GM18909 (cell line): ENCODE results near the gene IGFBP6.
A peak's percentile ranks its signal among the peaks of the same experiment; 100 is the strongest.

Experiments used
- ATAC-seq: cut with Tn5 transposase; IDR thresholded peaks from one replicate; pipeline ENCODE4 v1.9.1; 2021; ENCODE audit warnings: mild to moderate bottlenecking; ENCODE audit not compliant: unreplicated experiment, poor library complexity

IGFBP6 gene

DNA sequence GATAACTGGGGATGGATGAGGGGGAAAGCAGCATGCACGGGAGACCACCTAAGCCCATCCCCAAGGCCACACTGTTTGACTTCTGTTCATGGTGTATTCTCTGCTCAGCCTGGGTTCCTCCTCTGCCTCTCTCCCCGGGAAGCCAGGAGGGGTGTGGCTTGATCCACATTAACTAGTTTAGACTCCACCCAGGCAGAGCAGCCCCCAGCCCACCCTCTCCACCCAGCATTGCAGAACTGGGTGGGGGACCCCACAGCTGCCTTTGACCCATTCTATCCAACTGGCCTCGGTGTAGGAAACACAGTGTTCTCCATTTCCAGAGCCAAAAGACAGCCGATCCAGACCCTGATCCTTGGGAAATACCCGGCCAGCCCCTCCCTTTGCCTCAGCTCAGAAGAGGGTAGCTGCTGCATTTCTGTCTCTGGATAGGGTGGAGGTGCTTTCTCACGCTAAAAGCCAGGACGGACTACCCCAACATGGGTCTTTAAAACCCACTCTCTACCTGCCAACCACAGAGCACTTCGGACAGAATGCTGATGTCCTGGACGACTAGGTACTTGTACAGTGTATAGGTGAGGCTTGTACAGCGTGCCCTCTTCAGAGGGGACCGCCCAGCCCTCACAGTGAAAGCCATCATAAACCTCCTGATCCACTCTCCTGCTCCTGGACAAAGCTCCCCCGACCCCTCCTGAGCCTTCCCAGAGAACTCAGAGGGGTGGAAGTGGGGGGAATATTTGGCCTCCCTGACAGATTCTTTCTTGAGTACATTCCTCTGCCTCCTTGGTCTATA, 27.7 kb upstream of the IGFBP6 start:
- ATAC-seq, result no peak

GRCh38 chr12:53070877-53071492, 26.5 kb upstream of the IGFBP6 start:
- no peak for ATAC-seq

- ATAC-seq, result no peak
Measured at GRCh38 chr12:53071591-53072551, 25.6 kb upstream of the IGFBP6 start.

GRCh38 chr12:53073881-53074280, 23.6 kb upstream of the IGFBP6 start:
- ATAC-seq, result no peak

- no peak for ATAC-seq
Measured at GRCh38 chr12:53074283-53074998, 23.0 kb upstream of the IGFBP6 start.

- no peak for ATAC-seq
Measured at GRCh38 chr12:53074999-53075370, 22.5 kb upstream of the IGFBP6 start.

GRCh38 chr12:53076461-53076860, 21.0 kb upstream of the IGFBP6 start:
- no peak for ATAC-seq

DNA sequence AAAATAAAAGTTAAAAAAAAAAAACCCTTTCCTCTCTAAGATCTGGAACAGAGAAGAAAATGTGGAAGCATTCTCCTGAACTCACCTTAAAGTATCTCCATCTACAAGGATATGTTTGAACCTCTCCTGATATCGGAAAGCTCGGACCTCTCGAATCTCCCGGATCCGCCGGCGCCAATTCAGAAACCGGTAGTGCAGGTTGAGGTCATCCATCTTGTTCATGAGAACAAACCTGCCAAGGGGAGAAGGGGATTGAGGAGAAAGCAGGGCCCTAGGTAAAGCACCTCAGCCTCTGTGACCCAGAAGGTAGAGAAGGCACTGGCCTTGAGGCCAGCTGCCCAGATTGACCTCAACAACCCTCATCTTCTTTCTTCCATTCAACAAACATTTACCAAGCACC, 20.4 kb upstream of the IGFBP6 start:
- ATAC-seq, result no peak

DNA sequence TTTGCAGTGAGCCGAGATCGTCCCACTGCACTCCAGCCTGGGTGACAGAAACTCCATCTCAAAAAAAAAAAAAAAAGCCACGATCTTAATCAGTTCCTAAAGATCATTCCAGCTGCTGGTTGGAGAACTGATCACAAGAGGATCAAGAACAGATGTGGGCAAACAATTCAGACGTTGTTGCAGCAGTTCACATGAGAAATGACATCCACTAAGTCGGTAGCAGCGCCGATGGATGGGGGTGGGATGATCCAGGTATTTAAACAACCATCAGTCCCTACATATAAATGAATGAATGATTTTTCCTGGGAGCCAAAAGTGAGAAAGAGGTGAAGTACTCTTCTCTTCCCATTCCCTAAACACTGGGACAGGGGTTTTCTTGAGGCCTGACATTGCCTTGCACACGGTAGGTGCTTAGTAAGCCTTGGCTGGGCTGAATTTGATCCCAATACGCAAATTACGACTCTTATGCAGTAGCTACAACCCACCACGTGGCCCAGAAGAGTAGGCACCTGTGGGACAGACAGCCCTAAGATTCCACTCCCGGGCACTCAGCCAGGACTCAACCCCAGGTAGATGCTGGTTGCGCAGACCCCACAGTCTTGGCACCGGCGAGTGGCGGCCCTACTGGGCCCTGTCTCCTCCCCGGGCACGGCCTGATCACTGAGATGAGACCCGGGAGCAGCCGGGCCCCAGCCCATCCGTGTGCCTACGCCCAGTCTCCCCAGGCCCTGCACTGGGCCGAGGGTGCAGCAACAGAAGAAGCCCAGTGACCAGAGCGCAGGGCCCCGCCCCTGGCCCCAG, 18.8 kb upstream of the IGFBP6 start:
- ATAC-seq, result peak; percentile 21

DNA sequence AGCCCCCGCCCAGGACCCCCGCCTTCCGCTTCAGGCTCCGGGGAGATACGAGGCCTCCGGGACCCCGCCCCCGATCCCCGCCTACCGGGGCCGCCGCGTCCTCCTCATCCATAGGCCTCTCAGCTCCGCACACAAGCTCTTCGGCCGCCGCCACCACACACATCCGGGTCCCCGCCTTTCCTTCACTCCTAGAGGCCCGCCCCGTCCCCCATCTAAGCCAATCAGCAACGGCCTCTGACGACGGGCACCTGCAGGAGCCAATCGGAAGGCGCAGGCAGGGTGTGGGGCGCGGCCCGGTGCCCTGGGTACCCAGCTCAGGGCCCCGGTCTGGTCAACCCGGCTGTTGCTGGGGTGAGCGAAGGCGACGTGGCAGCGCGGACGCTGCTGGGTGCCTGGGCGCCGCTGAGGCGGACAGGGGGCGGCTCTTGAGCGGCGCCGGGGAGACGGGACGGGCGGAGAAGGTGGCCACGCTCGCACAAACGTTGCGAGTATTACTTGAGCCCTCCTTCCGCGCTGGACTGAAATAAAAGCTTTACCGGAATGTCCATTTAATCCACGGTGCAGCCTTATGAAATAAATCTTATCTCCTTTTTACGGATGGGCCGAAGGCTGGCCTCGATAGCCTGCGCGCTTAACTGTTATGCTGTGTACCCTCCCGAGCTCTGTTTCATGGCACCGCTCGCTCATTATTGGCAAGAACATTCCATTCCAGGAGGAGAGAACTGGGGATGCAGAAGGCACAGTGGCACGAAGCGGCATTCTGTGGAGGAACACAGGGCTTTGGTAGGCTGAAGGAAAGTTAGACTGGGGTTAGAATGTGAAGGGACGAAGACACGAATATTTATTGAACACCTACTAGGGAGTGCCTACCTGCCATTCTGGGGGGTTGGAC, 18.0 kb upstream of the IGFBP6 start, which contains the start of gene SPRYD3:
Gene SPRYD3 (minus strand): TSS at position 165 of the 892 bp plus-strand sequence. CDS start 57 bp downstream, at position 108.
- peak; percentile 98 for ATAC-seq

DNA sequence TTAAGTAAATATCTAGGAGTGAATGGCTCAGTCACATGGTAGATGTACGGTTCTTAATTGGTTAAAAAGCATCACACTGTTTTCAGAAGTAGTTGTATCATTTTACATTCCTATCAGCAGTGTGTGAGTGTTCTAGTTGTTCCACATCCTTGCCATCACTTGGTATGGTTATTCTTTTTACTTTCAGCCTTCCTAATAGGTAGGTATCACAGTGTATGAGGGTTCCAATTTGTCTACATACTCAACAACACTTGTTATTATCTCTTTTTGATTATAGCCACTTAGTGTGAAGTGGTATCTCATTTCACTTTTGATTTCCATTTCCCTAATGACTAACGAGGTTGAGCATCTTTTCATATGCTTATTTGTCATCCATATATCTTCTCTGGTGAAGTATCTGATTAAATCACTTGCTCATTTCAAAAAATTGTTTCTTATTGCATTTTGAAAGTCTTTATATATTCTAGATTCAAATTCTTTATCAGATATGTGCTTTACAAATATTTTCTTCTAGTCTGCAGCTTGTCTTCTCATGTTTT, 14.8 kb upstream of the IGFBP6 start:
- ATAC-seq, result no peak

- ATAC-seq, result no peak
Measured at GRCh38 chr12:53086361-53086760, 11.1 kb upstream of the IGFBP6 start.

DNA sequence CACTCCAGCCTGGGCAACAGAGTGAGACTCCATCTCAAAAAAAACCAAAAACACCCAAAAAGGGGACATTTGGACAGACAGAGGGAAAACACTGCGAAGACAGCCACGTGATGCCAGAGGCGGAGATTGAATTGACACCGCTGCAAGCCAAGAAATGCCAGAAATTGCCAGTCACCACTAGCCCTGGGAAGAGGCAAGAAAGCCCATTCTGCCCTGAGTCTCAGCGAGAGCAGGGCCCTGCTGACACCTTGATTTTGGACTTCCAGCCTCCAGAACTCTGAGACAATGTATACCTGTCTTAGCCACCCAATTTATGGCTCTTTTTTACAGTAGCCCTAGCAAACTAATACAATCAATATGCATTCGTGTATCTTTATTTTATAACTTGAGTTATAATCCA, 7.4 kb upstream of the IGFBP6 start:
- no peak for ATAC-seq

- no peak for ATAC-seq
Measured at GRCh38 chr12:53090554-53090953, 6.9 kb upstream of the IGFBP6 start.

GRCh38 chr12:53091756-53092155, 5.7 kb upstream of the IGFBP6 start:
- no peak for ATAC-seq

DNA sequence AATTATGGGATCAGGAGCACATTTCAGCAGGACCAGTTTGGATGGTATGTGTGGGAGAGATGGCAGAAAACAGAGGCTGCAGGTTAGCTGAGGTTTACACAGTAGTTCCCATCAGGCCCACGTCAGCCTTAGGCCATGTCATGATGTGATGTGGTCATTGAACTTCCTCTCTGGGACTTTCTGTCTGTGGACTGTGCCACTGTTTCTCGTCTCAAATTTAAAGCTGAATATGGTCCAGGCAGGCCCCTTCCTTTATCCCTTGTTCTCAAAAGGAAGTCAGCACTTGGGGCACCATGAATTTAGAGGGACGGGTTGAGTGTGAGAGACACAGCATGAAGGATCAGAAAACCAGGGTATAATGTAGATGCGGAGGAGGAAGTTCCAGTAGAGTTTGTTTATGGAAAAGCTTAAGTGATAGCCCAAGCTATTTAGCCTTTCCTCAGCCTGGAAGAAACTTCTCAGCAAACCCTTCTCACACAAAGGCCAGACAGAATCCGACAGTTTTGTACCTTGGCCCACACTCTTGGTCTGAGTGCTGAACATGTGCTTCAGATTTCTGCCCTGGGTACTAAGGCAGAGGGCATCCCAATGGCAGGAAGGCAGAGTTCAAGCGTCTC, 3.6 kb upstream of the IGFBP6 start:
- no peak for ATAC-seq

DNA sequence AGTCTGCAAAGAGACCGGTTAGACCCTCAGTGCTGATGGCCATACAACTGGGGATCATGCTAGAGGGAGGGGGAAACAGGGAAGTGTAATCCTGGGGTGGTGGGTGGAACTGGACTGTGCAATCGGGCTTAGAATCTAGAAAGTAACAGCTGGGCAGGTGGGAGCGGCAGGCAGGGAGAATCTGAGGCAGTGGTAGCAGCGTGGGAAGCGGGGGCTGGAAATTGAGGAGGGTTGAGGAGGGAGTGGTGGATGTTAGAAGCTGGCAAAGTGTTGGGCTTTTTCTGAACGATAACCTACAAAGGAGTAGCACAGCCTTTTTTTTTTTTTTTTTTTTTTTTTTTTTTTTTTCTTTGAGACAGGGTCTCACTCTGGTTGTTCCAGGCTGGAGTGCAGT, 3.1 kb upstream of the IGFBP6 start:
- ATAC-seq, result no peak
